Measurements from ENCODE around the gene SPSB3. TPM values are rescaled to one million over a fixed set of nuclear protein-coding genes. Genes with fewer than 3 reads are reported as not detected.

The SPSB3 gene
- total and polyA plus RNA-seq, 2 of the 4 experiments (the other 2 are of a cell fraction) = 9.1 to 30.8 TPM

GRCh38 chr16:1828645-1829410, 46.5 kb upstream of the SPSB3 start:
- no peak overlapping the region for H2BK20ac ChIP-seq (ENCODE audit: low read depth, low read length)
- H4K91ac ChIP-seq (ENCODE audit: insufficient read depth, low read depth, low read length) = no peak overlapping the region
- DNase-seq (no peak), ATAC-seq (ENCODE audit: low read depth) (no peak)
- CTCF ChIA-PET = no interaction called here
- peaks cover 8% of the 10 kb centered on the region for H3K36me3 ChIP-seq (ENCODE audit: control insufficient read depth, insufficient read depth, low read length)
- no peak overlapping the region for H4K5ac ChIP-seq (ENCODE audit: low read depth, low read length)
- 80% methylated on average over 1 of the region's 11 CpGs; no CpG with 5 or more reads in 1 of the 2 experiments for WGBS, 2 experiments (ENCODE audit: extremely low coverage in 2 of 2, insufficient read length in 1 of 2)
- peaks cover 11% of the 10 kb centered on the region for H3K9me1 ChIP-seq (ENCODE audit: insufficient read depth, low read length)
- no peak overlapping the region; the same call in 1 of the 2 replicates for H3K23ac ChIP-seq (ENCODE audit: low read depth, low read length)
- no peak overlapping the region for H3K14ac ChIP-seq (replicated peaks; ENCODE audit: low read depth, low read length)
- no peak overlapping the region for H4K8ac ChIP-seq (ENCODE audit: low read depth in 2 of 2, low read length in 2 of 2)
- H3K9ac ChIP-seq (ENCODE audit: low read depth, low read length) = no peak overlapping the region
- peaks cover 15% of the 10 kb centered on the region; the same call in 1 of the 2 replicates for H4K20me1 ChIP-seq (ENCODE audit: insufficient read depth, low read length)
- H2BK15ac ChIP-seq (ENCODE audit: low read depth, low read length) = no peak overlapping the region
- no TSS peak for BruUV-seq (replicated peaks)
- no peak overlapping the region for H2AFZ ChIP-seq (replicated peaks; ENCODE audit: low read length, poor library complexity)
- no peaks in the 10 kb centered on the region for H3K27me3 ChIP-seq (ENCODE audit: control insufficient read depth, insufficient read depth, low read length)
- H2BK120ac ChIP-seq (ENCODE audit: low read depth, low read length) = no peak overlapping the region
- H3K79me1 ChIP-seq (ENCODE audit: low read depth in 1 of 2, low read length in 2 of 2) = peaks cover 18 to 60% of the 10 kb centered on the region in 2 experiments
- H3K18ac ChIP-seq (ENCODE audit: low read depth, low read length) = no peak overlapping the region
- in situ Hi-C loops (cut with MboI; ENCODE audit: low sequenced_read_pairs) (no loop called here), intact Hi-C loops (cut with micrococcal nuclease) (loop anchor here (5.0 kb wide), 1 partner anchor 47 kb away; the partner anchor contains the start of genes NUBP2 and SPSB3), dilution Hi-C loops (cut with HindIII; ENCODE audit: low sequenced_read_pairs, unreplicated experiment) (no loop called here)
- H2BK5ac ChIP-seq (ENCODE audit: low read depth, low read length, poor library complexity, severe bottlenecking) = no peak overlapping the region
- no peak overlapping the region for H2AK5ac ChIP-seq (ENCODE audit: low read depth, low read length)
- no peaks in the 10 kb centered on the region for H3K9me3 ChIP-seq (ENCODE audit: control insufficient read depth, insufficient read depth, low read length)
- H3K4me3 ChIP-seq (ENCODE audit: insufficient read depth, low read depth, low read length) = no peak overlapping the region
- POLR2A ChIA-PET (ENCODE audit: unreplicated experiment) = no interaction called here
- H3K4me2 ChIP-seq (ENCODE audit: low read depth, low read length) = peak overlapping the region; percentile 6; the same call in 1 of the 2 replicates
- no peak overlapping the region for H3K56ac ChIP-seq (ENCODE audit: extremely low read depth, insufficient read depth, low read length)
- H3K27ac ChIP-seq (ENCODE audit: insufficient read depth, low read length) = no peak overlapping the region
- no peak overlapping the region for H3K4ac ChIP-seq (ENCODE audit: low read depth, low read length)
- peaks cover 6% of the 10 kb centered on the region; the same call in 1 of the 2 replicates for H3K4me1 ChIP-seq (ENCODE audit: control insufficient read depth, insufficient read depth, low read length)
- no peak overlapping the region for H2AK9ac ChIP-seq (replicated peaks; ENCODE audit: low read depth, low read length, poor library complexity)
- no peak for TF ChIP-seq MXI1 (IDR thresholded peaks at IDR 0.05; ENCODE audit: borderline replicate concordance, low read depth, low read length)
- no peak for TF ChIP-seq CEBPB (IDR thresholded peaks at IDR 0.05; ENCODE audit: low read depth, low read length)
- no peak for TF ChIP-seq USF2 (IDR thresholded peaks at IDR 0.05; ENCODE audit: low read depth, low read length)
- TF ChIP-seq MAFK (IDR thresholded peaks at IDR 0.05; ENCODE audit: low read depth, low read length) = no peak
- no peak for TF ChIP-seq NFE2L2 (IDR thresholded peaks at IDR 0.05; ENCODE audit: low read depth, low read length)
- no peak for TF ChIP-seq BHLHE40 (IDR thresholded peaks at IDR 0.05; ENCODE audit: low read depth, low read length)
- no peak for TF ChIP-seq SMC3 (IDR thresholded peaks at IDR 0.05; ENCODE audit: low read depth, low read length)
- TF ChIP-seq FOS (IDR thresholded peaks at IDR 0.05; ENCODE audit: low read depth, low read length) = no peak
- TF ChIP-seq MAZ (IDR thresholded peaks at IDR 0.05; ENCODE audit: borderline replicate concordance, low read depth, low read length) = no peak
- no peak for TF ChIP-seq RCOR1 (IDR thresholded peaks at IDR 0.05; ENCODE audit: insufficient replicate concordance, low read length)
- no peak for TF ChIP-seq CHD1 (IDR thresholded peaks at IDR 0.05; ENCODE audit: low read depth, low read length)
- no peak for TF ChIP-seq RFX5 (IDR thresholded peaks at IDR 0.05; ENCODE audit: low read depth, low read length)
- TF ChIP-seq CTCF (conservative IDR thresholded peaks at IDR 0.05; ENCODE audit: low read depth, low read length) = no peak
- TF ChIP-seq POLR2A (IDR thresholded peaks at IDR 0.05; ENCODE audit: low read depth, low read length) = no peak
- no peak for TF ChIP-seq ELK1 (IDR thresholded peaks at IDR 0.05; ENCODE audit: borderline replicate concordance, low read depth, low read length)

All from IMR-90 (cell line).